HPDE6-E6E7 (cell line): ENCODE measurements around the gene DIP2B.

Experiments used
- DNase-seq: peaks from one replicate; pipeline ENCODE4 v3.0.0; 2011; ENCODE audit warnings: missing footprints; ENCODE audit errors: extremely low spot score

Gene DIP2B

DNA sequence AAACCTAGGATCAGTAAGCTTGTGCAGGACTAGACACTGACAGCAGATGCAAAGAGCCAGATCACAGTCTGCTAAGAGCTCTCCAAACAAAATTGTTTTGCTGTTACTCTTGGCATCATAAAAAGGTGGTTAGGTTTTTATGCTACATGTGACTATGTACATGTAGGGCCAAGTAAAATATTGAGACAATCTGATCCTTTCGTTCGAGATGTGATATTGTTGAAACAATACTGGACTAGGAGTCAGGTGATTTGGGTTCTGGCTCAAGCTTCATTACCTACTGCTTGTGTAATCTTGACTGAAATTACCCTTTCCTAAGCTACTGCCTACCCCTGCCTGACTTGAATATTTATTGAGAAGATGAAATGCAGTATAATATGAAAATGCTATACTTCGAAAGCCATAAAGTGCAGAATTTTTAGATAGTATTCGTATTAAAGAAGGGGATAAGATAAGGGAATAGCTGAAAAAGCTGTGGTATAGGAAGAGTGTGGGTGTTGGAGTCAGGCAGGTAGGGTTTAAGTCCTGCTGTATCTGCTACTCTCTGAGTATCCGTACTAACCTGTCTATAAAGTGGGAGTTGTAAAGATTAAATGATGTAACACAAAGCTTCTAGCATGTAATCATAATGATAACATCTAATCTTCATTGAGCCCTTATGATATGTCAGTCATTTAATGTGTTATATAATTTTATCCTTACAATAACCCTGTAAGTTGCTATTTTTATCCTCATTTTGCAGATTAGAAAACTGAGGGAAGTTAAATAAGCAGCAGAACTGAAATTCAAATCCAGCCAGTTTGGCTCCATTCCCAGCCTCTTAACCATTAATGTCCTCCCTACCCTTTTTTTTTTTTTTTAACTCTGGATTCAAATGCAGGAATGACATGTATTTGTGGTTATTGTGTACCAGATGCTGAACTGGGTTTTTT lies 220.5 kb downstream of the DIP2B start:
- DNase-seq: no peak

DNA sequence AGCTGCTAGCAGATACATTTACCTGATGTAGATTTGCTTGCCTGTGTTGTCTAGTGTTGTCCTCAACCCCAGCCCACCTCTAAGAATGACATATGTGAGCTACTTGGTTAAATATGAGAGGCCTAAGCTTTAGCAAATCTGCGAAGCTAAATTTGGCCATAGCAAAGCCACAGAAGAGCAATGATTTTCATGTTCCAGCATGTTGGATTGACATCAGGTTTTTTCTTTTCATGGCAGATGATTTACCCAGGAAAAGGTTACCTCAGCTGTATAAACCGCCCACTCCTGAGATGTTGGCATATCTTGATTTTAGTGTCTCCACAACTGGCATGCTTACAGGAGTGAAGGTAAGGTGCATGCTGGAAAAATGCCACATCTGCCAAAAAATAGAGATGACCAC lies 222.7 kb downstream of the DIP2B start:
- no peak for DNase-seq

DNA sequence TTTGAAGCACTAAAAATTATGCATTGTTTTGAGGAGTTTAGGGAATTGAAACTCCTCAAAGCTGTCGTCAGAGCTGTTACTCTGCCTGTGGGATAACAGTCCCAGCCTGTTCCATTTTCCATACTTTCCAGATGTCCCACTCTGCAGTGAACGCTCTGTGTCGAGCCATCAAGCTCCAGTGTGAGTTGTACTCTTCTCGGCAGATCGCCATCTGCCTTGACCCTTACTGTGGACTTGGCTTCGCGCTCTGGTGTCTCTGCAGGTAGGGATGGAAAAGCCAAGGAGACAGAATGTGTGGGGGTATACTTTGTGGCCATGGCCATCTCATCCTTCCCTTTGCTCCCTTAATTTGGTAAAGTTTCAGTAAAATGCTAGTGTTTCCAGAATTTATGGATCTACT lies 223.6 kb downstream of the DIP2B start:
- DNase-seq: no peak

DNA sequence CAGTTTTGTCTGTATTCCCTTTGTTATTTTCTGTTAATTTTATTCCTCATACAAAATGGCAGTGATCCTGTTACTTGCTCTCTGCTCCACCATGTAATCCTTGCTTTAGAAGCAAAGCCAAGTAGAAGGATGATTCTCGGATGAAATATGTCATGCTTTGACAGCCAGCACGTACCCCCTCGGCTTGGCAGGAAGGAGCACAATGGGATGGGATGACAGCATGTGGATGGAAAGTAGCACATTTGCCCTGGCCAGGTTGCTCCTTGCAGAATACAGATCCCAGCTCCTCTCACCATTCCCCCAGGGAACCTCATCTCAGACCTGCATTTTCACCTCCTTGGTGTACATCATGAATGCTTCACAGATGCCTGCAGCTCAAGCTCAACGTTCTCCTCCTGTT lies 224.1 kb downstream of the DIP2B start:
- DNase-seq: no peak

DNA sequence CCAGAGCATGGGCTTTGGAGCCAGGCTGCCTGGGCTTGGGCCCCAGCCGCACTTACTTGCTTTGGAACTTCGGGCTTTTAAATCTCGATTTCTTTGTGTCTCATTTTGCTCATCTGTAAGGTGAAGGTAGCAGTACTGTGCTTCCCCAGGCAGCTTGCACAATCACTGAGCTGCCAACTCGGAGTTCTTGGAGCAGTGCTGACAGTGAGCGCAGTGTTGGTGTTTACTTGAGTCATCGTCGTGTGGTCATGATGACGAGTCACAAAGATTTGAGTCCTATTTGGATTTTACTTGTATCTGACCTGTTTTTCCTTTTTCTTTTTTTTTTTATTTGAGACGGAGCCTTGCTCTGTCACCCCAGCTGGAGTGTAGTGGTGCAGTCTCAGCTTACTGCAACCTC lies 227.8 kb downstream of the DIP2B start:
- peak; percentile 72 for DNase-seq

DNA sequence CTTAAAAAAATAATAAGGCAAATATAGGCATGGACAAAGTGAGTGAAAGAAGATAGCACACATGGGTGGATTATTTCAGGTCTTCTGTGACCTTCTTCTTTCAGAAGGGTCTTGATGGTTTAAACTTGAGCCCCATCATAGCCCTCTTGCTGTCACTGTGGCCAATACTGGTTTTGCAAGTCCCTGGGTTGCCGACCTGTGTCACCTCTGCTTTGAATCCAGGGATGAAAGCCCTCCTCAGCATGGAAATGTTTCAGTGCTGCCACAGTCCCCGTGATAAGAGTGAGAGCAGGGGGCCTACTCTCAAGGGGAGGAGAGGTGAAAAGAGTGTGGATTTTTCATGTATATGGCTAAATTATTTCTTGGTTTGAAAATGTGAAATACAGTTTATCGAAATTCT lies 228.9 kb downstream of the DIP2B start:
- DNase-seq: no peak

DNA sequence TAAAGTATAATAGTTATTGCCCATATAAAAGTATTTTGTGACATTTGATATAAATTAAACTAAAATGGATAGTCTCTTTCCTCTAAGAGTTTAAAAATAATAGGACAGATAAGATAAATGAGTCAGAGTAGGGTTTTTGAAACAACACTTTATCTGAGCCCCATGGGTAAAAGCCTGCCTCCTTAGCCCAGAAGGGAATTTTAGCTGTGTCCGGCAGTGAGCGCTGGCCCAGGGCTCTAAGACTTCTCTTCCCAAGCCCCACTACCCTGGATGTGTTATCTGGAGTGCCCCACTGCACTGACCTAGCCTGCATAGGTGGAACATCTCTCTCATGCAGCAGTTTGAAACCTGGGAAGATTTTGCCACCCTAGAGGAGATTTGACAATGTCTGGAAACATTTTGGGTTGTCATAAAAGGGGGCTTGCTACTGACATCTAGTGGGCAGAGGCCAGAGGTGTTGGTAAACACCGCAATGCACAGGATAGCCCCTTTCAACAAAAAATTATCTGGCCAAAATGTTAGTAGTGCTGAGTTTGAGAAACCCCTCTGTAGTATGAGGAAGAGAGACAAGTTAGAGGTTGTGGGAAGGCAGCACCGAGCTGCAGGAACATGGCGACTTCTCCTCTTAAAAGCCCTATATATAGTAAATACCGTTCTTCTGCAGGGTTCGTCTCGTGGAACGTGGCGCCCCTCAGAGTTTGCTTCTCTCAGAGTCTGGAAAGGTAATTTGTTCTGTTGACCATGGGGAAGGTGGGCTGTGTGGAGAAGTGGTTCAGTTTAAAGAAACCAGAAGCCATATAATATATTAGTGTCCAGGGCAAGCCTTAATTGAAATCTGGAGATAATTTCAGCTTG lies 229.9 kb downstream of the DIP2B start:
- no peak for DNase-seq

DNA sequence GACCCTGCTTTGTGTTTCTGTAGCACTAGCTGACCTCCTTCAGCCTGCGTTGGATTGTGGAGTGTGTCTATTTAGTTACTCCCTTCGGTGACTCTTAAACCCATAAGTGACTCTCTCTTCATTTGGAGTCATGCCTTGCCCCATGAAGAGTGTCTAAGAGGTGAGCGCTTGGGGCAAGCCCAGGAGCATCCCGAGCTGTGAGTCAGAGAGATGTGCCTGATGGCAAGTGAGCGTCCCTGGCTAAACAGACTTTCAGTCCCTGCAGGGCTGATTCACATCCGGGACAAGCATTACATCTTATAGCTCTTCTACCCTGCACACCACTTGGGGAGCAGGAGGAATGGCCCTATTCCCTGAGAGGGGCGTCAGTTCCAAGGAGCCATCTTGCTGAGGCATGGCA lies 234.8 kb downstream of the DIP2B start:
- DNase-seq: no peak

DNA sequence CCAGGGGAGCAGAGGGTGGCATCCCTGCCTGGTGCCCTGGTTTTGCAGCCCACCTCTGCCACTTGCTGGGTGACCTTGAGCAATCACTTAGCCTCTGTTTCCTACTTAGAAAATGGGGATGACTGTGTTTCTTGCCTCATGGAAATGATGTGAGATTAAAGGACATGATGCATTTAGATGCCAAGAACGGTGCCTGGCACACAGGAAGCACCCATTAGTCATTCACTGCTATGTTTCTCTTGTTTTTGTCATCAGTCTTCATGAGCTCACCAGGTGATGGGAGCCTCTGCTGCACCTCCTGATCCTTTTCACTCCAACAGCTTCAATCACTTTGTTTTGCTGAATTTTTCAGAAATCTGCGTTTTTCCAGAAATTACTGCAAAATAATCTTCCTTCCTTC lies 235.5 kb downstream of the DIP2B start:
- DNase-seq: no peak

DNA sequence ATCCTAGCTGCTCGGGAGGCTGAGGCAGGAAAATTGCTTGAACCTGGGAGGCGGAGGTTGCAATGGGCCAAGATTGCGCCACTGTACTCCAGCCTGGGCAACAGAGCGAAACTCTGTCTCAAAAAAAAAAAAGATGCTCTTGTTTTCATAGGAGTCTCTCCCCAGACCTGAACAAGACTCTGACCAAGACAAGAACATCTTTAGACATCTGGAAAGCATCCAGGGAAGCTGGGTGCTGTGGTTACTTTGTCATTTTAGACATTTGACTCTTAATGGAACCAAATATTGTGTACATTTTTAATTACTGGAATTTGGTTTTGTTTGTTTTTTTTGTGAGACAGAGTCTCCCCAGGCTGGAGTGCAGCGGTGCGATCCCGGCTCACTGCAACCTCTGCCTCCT lies 238.0 kb downstream of the DIP2B start:
- DNase-seq: no peak

DNA sequence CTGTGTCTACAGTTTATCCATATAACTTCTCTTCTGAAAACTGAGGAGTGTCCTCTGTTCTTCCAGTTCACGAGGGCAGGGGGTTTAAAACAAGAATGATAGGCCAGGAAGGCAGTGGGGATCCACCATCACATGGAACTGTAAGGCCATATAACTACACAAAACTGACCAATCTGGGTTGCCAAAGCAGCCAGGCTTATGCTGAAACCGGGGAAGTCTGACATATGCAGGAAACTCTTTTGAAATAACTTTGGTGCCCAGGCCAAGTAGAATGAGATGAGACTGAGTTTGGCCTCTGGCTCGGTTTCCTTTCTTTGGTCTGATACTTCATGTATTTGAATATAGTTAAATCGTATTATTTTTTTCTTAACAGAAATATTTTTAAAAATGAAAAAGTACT lies 241.1 kb downstream of the DIP2B start:
- no peak for DNase-seq

DNA sequence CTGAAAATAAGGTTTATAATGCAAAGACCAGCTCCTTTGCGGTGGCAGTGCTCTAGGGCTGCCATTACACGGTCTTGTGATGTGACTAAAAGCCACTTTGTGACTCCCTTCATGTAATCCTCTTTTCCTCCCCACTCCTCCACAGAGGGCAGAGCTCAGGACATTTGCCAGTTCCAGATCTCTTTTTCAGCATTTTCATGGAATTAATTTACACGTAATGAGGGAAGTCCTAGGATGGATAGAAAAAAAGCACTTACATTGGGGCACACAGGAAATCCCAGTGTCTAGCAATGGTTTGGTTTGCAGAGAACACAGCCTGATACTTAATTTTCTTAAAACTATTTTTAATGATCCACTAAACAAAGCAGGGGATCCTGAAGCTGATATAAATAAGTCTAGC lies 241.6 kb downstream of the DIP2B start:
- DNase-seq: no peak

DNA sequence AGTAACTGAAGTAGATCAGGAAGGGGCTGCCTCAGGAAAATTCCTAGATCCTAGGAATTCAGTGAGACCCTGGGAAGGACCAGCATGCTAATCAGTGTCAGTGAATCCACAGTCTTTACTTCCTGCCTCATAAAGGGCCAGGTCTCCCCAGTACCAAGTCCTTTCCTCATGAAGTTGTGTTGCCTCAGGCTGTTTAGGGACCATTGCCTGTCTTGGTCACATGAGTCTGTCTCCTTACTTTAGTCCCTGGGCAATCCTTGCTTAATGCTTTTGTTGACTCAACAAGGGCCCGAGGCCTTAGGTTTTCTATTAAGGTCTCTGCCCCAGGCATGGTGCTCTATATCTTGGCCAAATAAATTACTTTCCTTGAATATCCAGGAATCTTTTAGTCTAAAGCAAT lies 243.0 kb downstream of the DIP2B start:
- no peak for DNase-seq

DNA sequence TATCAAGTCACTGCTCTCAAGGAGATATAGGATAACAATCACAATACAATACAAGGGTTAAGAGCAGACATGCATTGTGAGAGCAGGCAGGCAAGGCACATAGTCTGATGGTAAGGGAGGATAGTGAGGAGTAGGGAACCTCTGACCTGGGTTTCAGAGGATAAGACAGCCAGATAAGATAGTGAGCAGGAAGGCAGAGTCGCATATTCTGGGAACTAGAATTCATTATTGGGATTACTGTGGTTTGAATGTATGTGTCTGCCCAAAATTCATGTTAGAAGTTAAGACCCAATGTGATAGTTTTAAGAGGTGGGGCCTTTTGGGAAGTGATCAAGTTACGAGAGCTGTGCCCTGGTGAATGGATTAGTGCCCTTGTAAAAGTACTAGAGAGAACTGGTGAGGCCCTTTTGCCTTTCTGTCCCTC lies 244.7 kb downstream of the DIP2B start:
- no peak for DNase-seq

DNA sequence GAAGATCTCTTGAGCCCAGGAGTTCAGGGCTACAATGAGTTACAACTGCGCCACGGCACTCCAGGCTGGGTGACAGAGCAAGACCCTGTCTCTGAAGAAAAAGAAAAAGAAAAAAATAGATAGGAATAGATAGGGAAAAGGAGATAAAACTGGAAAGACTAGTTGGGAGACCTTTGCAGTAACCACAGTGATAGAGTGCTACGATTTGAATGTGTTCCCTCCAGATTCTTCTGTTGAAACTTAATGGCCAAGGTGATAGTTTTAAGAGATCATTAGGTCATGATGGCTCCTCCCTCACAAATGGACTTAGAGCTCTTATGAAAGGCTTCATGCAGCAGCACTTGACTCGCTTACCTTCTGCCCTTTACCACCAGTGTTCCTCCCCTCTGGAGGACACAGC lies 245.6 kb downstream of the DIP2B start:
- no peak for DNase-seq

DNA sequence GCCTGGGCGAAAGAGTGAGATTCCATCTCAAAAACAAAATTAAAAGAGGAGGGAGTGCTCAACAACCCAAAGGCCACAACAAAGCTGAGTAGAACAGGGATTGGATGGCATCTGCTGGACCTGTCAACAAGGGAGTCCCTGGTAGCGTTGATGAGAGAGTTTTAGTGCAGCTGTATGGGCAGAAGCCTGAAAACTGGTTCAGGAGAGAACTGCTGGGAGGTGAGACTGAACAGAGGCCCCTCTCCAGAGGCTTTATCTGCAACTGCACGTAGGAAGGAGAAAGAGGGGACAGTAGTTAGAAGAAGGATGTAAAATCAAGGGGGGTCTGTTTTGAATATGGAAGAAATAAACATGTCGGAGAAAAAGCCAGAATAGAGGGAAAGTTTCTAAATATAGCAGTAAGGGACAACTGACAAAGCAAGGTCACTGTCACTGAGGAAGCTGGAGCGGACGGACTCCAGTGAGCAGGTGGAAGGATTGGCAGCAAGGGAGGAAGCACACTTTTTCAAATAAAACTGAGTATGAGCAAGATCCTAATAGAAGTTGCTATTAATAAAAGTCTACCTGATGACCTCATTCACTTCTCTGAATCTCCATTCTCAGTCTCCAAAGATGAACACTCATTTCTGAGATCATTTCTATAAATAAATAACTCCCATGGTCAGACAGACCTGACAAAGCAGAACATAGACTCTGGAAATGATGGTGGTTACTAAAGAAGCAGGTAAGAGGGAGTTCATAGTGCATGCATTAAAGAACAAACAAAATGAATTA lies 247.3 kb downstream of the DIP2B start:
- no peak for DNase-seq

DNA sequence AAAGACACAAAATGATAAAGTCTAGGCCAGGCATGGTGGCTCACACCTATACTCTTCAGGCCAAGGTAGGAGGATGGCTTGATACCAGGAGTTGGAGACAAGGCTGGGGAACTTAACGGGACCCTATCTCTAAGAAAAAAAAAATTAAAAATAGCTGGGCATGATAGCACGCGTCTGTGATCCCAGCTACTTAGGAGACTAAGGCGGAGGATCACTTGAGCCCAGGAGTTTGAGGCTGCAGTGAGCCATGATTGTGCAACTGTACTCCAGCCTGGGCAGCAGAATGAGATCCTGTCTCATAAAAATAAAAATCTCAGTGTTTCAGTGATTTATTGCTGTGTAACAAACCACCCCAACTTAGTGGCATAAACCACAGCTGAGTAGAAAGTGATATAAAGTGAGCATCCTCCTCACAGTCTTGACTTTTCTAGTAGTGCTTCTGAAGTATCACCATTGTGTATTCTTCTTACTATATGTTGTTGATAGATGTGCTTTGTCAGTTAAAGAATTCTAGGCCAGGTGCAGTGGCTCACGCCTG lies 248.5 kb downstream of the DIP2B start:
- no peak for DNase-seq

DNA sequence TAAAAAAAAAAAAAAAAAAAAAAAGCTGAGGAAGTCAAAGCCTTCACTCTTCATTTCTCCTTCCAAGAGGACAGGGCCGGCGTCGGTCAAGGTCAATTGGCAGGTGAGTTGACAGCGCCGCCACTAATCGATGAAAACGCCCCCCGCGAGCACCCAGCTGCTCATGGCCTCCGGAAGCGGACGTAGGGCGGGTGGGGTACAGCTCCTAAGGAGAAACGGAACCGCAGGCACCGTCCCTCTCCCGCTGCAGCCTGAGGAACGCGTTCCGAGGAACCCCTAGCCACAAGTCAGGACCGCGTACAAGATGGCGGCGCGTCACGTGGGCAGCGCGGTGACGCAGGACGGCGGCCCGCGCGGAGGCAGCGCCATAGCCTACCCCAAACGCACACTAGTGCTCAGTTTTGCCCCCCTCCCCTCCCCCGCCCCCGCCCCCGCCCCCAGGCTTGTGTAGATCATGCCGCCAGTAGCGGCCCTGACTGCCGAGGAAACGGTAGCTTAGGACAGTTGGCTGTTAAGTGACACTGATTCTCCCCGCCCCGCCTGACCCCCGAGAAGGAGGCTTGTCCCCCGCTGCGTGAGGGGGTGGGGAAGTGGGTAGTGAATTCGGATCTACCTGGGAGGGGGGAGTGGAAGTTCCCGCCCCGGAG lies 259.0 kb downstream of the DIP2B start, which contains the start of gene ATF1:
ATF1 (plus strand) TSS at position 463 of the 647 bp plus-strand sequence. CDS start 16,045 bp downstream, outside the sequence.
- DNase-seq: peak; percentile 80

DNA sequence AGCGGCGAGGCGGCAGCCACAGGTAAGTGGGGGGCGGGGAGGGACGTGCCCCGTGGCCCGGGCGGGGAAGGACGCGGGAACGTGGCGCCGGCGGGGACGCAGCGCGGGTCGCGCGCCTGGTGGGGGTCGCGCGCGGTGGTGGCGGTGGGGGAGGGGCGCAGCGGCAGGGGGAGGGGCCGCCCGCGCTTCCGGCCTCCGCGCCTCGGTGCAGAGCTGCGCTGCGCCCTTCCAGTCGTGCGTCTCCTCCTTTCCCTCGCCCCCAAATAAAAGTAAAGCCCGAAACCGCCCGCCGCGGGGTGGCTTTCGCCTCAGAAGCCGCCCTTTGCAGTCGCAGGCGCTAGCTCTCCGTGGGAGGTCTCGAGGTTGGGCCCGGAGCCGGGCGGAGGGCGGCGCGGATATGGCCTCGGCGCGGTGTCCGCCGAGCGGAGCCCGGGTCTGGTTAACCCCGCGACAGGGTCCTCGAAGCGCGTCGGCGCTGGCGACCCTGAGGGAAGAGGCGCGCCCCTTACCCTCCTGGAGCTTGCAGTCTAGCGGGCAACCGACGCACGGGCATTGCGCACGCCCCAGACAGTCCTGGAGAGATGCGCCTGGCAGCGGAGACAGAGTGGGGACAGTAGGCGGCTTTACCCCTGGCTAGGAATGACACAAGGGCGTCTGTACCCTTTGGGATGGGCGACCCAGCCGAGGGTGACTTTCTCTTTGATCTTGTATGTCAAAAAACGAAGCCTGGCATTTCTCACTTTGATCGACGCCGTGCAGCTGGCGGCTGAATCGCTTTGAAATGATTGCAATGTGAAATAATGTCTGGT lies 259.7 kb downstream of the DIP2B start:
- no peak for DNase-seq
